Renal cortex interstitium (tissue), 11 donors: Measurements from ENCODE around the gene RASA3. TPM values are rescaled to one million over a fixed set of nuclear protein-coding genes. Genes with fewer than 3 reads are reported as not detected.

Experiments used
- DNase-seq, 11 donors: peaks; one replicate each; pipeline ENCODE4 v3.0.0-alpha.2; 2013; ENCODE audit warnings: low read depth in 9 of 11, low spot score in 4 of 11; ENCODE audit errors: extremely low read depth in 1 of 11
- polyA plus RNA-seq, 3 donors: library from polyadenylated mRNA; unstranded; fragments of 120-200 nt; gene quantifications; one replicate each; pipeline ENCODE4 v1.2.1, GENCODE V29; 2013; ENCODE audit not compliant: insufficient read length in 3 of 3

Gene RASA3
- polyA plus RNA-seq, 3 donors: 11.0 to 14.2 (median 12.5) TPM

- no peak for DNase-seq
Measured at GRCh38 chr13:113930671-113931637, 201.5 kb downstream of the RASA3 start.

- no peak for DNase-seq
Measured at GRCh38 chr13:113929628-113930615, 202.5 kb downstream of the RASA3 start.

- no peak for DNase-seq
Measured at GRCh38 chr13:113928685-113929627, 203.5 kb downstream of the RASA3 start.

Other genes starting within 250 kb of the RASA3 start
- gene C13orf46, start 158.5 kb downstream of the RASA3 start, polyA plus RNA-seq: under 1 TPM; 0.09 to 0.20 (median 0.14) TPM
- gene CFAP97D2, start 46.6 kb upstream of the RASA3 start, polyA plus RNA-seq: not detected
- 100 to 1,000 TPM; 105 to 131 (median 130) TPM for gene CDC16, start 102.3 kb upstream of the RASA3 start, polyA plus RNA-seq
- gene UPF3A, start 149.0 kb upstream of the RASA3 start, polyA plus RNA-seq: 100 to 1,000 TPM; 110 to 178 (median 122) TPM
- gene CHAMP1, start 181.9 kb upstream of the RASA3 start, polyA plus RNA-seq: 10 to 100 TPM; 27.7 to 39.5 (median 34.1) TPM